OCI-LY3 (cell line): ENCODE measurements around the gene GEMIN5.

Source experiments
- H2AFZ ChIP-seq: fragments of 200-600, 300-600 bp; shearing (Covaris generic); 2 replicates; pipeline ENCODE4 v1.6.0; 2014; ENCODE audit warnings: antibody characterized with exemption, low read depth, low read length
- H3K27ac ChIP-seq: fragments of 200-600, 300-600 bp; sonication (generic); 2 replicates; pipeline ENCODE4 v1.5.1; 2014; ENCODE audit warnings: mild to moderate bottlenecking, low read length, moderate library complexity, mixed read lengths
- H3K27me3 ChIP-seq: fragments of 200-600, 300-600 bp; sonication (generic); 2 replicates; pipeline ENCODE4 v1.6.1; 2014; ENCODE audit warnings: low read depth, low read length, mixed read lengths
- H3K36me3 ChIP-seq: fragments of 200-600, 300-600 bp; sonication (generic); replicated peaks from 2 replicates; pipeline ENCODE3; 2014; ENCODE audit warnings: low read depth, low read length, mixed read lengths
- H3K4me1 ChIP-seq: fragments of 300-600, 200-600 bp; sonication (generic); 2 replicates; pipeline ENCODE4 v1.6.1; 2014; ENCODE audit warnings: low read length, mixed read lengths
- H3K4me2 ChIP-seq: fragments of 200-600, 300-600 bp; sonication (generic); 2 replicates; pipeline ENCODE4 v1.6.1; 2014; ENCODE audit warnings: low read length, mixed read lengths
- H3K4me3 ChIP-seq: fragments of 300-600, 200-600 bp; sonication (generic); 2 replicates; pipeline ENCODE4 v1.5.1; 2014; ENCODE audit warnings: antibody characterized with exemption, mild to moderate bottlenecking, low read length, moderate library complexity
- H3K79me2 ChIP-seq: fragments of 300-600, 200-600 bp; shearing (Covaris generic); 2 replicates; pipeline ENCODE4 v1.6.1; 2014; ENCODE audit warnings: mild to moderate bottlenecking, low read length, mixed read lengths
- H3K9ac ChIP-seq: fragments of 300-600, 200-600 bp; shearing (Covaris generic); 2 replicates; pipeline ENCODE4 v1.6.0; 2014; ENCODE audit warnings: mild to moderate bottlenecking, low read length, moderate library complexity
- H3K9me3 ChIP-seq: fragments of 200-600, 300-600 bp; shearing (Covaris generic); 2 replicates; pipeline ENCODE4 v1.6.1; 2014; ENCODE audit warnings: low read length, mixed read lengths; ENCODE audit not compliant: insufficient read depth
- H4K20me1 ChIP-seq: fragments of 200-600, 300-600 bp; sonication (generic); 2 replicates; pipeline ENCODE4 v1.6.1; 2016; ENCODE audit warnings: low read length, mixed read lengths; ENCODE audit not compliant: insufficient read depth
- CTCF ChIP-seq: fragments of 200-600, 300-600 bp; sonication (generic); IDR thresholded peaks from 2 replicates; pipeline ENCODE4 v1.5.1; 2014; ENCODE audit warnings: antibody characterized with exemption, low read length, low read depth
- EZH2phosphoT487 ChIP-seq: fragments of 200-600 bp; shearing (Covaris generic); IDR thresholded peaks from 2 replicates; pipeline ENCODE4 v1.6.1; 2018; ENCODE audit warnings: antibody characterized with exemption, mixed run types, low read depth

The GEMIN5 gene

GRCh38 chr5:154968953-154969352 lies 30.9 kb upstream of the GEMIN5 start:
- Histone ChIP-seq H3K27me3 (no peaks in the 10 kb centered on the region), H3K4me3 (no peak overlapping the region), H3K36me3 (peaks cover 13% of the 10 kb centered on the region), H3K79me2 (no peaks in the 10 kb centered on the region), H3K9ac (no peak overlapping the region), H4K20me1 (no peaks in the 10 kb centered on the region), H3K4me1 (peaks cover 3% of the 10 kb centered on the region; the same call in 1 of the 2 replicates), H3K27ac (no peak overlapping the region), H3K9me3 (no peaks in the 10 kb centered on the region), H3K4me2 (no peak overlapping the region), H2AFZ (no peak overlapping the region)
- no peak for TF ChIP-seq CTCF
- TF ChIP-seq EZH2phosphoT487, result no peak

- Histone ChIP-seq H3K9me3 (no peaks in the 10 kb centered on the region), H3K27me3 (no peaks in the 10 kb centered on the region), H3K79me2 (no peaks in the 10 kb centered on the region), H3K27ac (no peak overlapping the region), H2AFZ (no peak overlapping the region), H3K4me3 (no peak overlapping the region), H3K4me1 (peaks cover 7% of the 10 kb centered on the region), H3K36me3 (peaks cover 13% of the 10 kb centered on the region), H4K20me1 (no peaks in the 10 kb centered on the region), H3K9ac (no peak overlapping the region), H3K4me2 (no peak overlapping the region)
- TF ChIP-seq CTCF (peak; percentile 56), EZH2phosphoT487 (no peak)
These were observed 29.5 kb upstream of the GEMIN5 start for GRCh38 chr5:154967421-154968024.

- TF ChIP-seq EZH2phosphoT487 (no peak), CTCF (no peak)
- Histone ChIP-seq H3K79me2 (no peaks in the 10 kb centered on the region), H3K36me3 (peaks cover 13% of the 10 kb centered on the region), H3K27ac (no peak overlapping the region), H4K20me1 (no peaks in the 10 kb centered on the region), H3K27me3 (no peaks in the 10 kb centered on the region), H3K9ac (no peak overlapping the region), H2AFZ (no peak overlapping the region), H3K4me3 (no peak overlapping the region), H3K4me2 (no peak overlapping the region), H3K9me3 (no peaks in the 10 kb centered on the region), H3K4me1 (peaks cover 14% of the 10 kb centered on the region)
These were observed 28.9 kb upstream of the GEMIN5 start for GRCh38 chr5:154966874-154967273.

GRCh38 chr5:154966081-154966841 lies 28.2 kb upstream of the GEMIN5 start:
- Histone ChIP-seq H3K4me1 (peaks cover 20% of the 10 kb centered on the region), H2AFZ (no peak overlapping the region), H3K27me3 (no peaks in the 10 kb centered on the region), H3K9ac (no peak overlapping the region), H3K36me3 (peaks cover 13% of the 10 kb centered on the region), H4K20me1 (no peaks in the 10 kb centered on the region), H3K27ac (no peak overlapping the region), H3K79me2 (no peaks in the 10 kb centered on the region), H3K9me3 (no peaks in the 10 kb centered on the region), H3K4me2 (no peak overlapping the region), H3K4me3 (no peak overlapping the region)
- no peak for TF ChIP-seq EZH2phosphoT487
- TF ChIP-seq CTCF, result no peak
